Osteocyte (in vitro differentiated cells): ENCODE results near the gene ANTXR1. TPM values are rescaled to one million over a fixed set of nuclear protein-coding genes. Genes with fewer than 3 reads are reported as not detected.

Source experiments
- DNase-seq: peaks from one replicate; pipeline ENCODE4 v3.0.0; 2021; ENCODE audit warnings: mixed read lengths; ENCODE audit not compliant: unreplicated experiment; ENCODE audit errors: extremely low spot score
- H3K27ac Mint-ChIP-seq: one replicate; pipeline ENCODE4 v1.8.0; 2021; ENCODE audit warnings: mild to moderate bottlenecking, mixed read lengths; ENCODE audit not compliant: unreplicated experiment
- H3K27me3 Mint-ChIP-seq: one replicate; pipeline ENCODE4 v1.8.0; 2021; ENCODE audit warnings: mixed read lengths; ENCODE audit not compliant: unreplicated experiment
- H3K36me3 Mint-ChIP-seq: one replicate; pipeline ENCODE4 v1.8.0; 2021; ENCODE audit warnings: mixed read lengths; ENCODE audit not compliant: unreplicated experiment
- H3K4me1 Mint-ChIP-seq: one replicate; pipeline ENCODE4 v1.8.0; 2021; ENCODE audit warnings: mixed read lengths; ENCODE audit not compliant: unreplicated experiment
- H3K4me3 Mint-ChIP-seq: one replicate; pipeline ENCODE4 v1.8.0; 2021; ENCODE audit warnings: mild to moderate bottlenecking, moderate library complexity, mixed read lengths; ENCODE audit not compliant: unreplicated experiment
- H3K9me3 Mint-ChIP-seq: one replicate; pipeline ENCODE4 v1.8.0; 2021; ENCODE audit warnings: mixed read lengths; ENCODE audit not compliant: unreplicated experiment
- total RNA-seq: library from RNA; stranded (reverse); gene quantifications from 2 replicates; pipeline ENCODE4 v1.2.1, GENCODE V29; 2021
- TF ChIP-seq, protein P1 (sequence below): fragments of 200-600 bp; sonication (generic); IDR thresholded peaks from 2 replicates; pipeline ENCODE4 v1.5.0; 2021; ENCODE audit warnings: antibody characterized with exemption, mild to moderate bottlenecking, moderate library complexity

The ANTXR1 gene
- total RNA-seq, 1 donor from 2014 or later: 144 TPM

DNA sequence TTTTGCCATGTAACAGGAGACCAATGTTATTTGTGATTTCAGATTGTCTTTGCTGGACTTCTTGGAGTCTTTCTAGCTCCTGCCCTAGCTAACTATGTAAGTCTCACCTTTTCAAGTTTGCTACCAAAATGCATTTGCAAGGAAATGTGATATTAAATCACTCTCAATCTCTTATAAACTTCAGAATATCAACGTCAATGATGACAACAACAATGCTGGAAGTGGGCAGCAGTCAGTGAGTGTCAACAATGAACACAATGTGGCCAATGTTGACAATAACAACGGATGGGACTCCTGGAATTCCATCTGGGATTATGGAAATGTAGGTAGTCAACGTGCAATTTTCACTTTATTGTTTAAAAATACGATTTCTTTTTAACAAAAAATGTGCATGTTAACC lies 35.5 kb upstream of the ANTXR1 start:
- Mint-ChIP-seq H3K27ac (no peak overlapping the region), H3K4me1 (peaks cover 17% of the 10 kb centered on the region), H3K36me3 (no peaks in the 10 kb centered on the region)

DNA sequence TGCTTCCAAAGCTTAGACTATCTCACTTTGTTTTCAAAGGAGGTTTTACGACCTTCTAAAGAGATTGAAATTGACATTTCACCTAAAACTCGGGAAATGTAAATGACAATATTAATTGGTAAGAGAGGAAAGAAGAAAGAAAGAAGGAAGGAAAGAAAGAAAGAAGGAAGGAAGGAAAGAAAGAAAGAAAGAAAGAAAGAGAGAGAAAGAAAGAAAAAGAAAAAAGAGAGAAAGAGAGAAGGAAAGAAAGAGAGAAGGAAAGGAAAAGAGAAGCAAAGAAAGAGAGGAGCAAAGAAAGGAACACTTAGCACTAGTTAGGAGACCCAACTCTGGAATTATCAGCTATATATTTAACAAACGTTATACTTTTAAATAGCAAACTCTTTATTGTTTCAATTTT lies 34.9 kb upstream of the ANTXR1 start:
- no peak for DNase-seq
- Mint-ChIP-seq H3K27ac (no peak overlapping the region), H3K9me3 (no peaks in the 10 kb centered on the region), H3K27me3 (peaks cover 4% of the 10 kb centered on the region), H3K36me3 (no peaks in the 10 kb centered on the region), H3K4me3 (no peak overlapping the region), H3K4me1 (peaks cover 12% of the 10 kb centered on the region)
- TF ChIP-seq, protein P1, sequence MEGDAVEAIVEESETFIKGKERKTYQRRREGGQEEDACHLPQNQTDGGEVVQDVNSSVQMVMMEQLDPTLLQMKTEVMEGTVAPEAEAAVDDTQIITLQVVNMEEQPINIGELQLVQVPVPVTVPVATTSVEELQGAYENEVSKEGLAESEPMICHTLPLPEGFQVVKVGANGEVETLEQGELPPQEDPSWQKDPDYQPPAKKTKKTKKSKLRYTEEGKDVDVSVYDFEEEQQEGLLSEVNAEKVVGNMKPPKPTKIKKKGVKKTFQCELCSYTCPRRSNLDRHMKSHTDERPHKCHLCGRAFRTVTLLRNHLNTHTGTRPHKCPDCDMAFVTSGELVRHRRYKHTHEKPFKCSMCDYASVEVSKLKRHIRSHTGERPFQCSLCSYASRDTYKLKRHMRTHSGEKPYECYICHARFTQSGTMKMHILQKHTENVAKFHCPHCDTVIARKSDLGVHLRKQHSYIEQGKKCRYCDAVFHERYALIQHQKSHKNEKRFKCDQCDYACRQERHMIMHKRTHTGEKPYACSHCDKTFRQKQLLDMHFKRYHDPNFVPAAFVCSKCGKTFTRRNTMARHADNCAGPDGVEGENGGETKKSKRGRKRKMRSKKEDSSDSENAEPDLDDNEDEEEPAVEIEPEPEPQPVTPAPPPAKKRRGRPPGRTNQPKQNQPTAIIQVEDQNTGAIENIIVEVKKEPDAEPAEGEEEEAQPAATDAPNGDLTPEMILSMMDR: no peak

More for the DNA sequence above, 35.5 kb upstream of the ANTXR1 start:
- peaks cover 4% of the 10 kb centered on the region for H3K27me3 Mint-ChIP-seq
- DNase-seq: no peak
- TF ChIP-seq, protein P1: no peak
- no peak overlapping the region for H3K4me3 Mint-ChIP-seq
- no peaks in the 10 kb centered on the region for H3K9me3 Mint-ChIP-seq

DNA sequence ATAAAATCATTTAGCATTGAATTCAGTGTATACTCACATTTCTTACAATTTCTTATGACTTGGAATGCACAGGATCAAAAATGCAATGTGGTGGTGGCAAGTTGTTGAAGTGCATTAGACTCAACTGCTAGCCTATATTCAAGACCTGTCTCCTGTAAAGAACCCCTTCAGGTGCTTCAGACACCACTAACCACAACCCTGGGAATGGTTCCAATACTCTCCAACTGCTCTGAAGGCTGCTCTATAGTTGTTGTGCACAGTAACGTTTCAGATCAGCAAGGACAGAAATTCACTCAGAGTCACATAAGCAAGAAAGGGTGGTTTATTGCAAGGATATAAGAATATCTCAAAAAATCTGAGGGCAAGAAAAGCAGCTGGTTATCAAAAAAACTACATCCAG lies 32.0 kb upstream of the ANTXR1 start:
- peaks cover 4% of the 10 kb centered on the region for H3K27me3 Mint-ChIP-seq
- TF ChIP-seq, protein P1: no peak
- no peak for DNase-seq
- H3K27ac Mint-ChIP-seq: no peak overlapping the region
- H3K4me3 Mint-ChIP-seq: no peak overlapping the region
- H3K4me1 Mint-ChIP-seq: no peaks in the 10 kb centered on the region
- H3K36me3 Mint-ChIP-seq: no peaks in the 10 kb centered on the region
- no peaks in the 10 kb centered on the region for H3K9me3 Mint-ChIP-seq

DNA sequence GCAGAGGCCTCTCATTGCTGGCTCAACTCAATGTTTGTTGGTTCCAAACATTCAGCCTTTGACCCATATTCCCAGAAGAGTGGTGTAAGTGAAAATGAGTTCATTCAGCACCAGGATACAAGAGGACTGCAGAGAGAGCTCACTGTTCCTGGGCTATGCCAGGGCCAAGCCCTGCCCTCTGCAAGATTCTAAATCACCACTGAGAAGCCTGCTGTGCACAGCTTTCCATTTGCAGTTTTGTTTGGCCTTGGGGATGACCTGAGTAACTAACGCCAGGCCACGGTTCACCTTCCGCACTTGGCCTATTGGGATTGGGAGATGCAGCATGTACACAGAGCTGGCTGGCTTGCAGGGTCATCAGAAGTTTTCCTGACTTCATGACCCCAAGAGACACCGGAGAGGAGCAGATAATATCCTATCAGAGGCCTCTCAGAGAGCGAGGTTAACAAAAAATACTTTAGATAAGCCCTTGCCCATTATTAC lies 25.9 kb upstream of the ANTXR1 start:
- H3K36me3 Mint-ChIP-seq: no peaks in the 10 kb centered on the region
- no peaks in the 10 kb centered on the region for H3K4me1 Mint-ChIP-seq
- TF ChIP-seq, protein P1: no peak
- H3K4me3 Mint-ChIP-seq: no peak overlapping the region
- no peak overlapping the region for H3K27ac Mint-ChIP-seq
- no peaks in the 10 kb centered on the region for H3K27me3 Mint-ChIP-seq
- no peak for DNase-seq
- H3K9me3 Mint-ChIP-seq: no peaks in the 10 kb centered on the region

DNA sequence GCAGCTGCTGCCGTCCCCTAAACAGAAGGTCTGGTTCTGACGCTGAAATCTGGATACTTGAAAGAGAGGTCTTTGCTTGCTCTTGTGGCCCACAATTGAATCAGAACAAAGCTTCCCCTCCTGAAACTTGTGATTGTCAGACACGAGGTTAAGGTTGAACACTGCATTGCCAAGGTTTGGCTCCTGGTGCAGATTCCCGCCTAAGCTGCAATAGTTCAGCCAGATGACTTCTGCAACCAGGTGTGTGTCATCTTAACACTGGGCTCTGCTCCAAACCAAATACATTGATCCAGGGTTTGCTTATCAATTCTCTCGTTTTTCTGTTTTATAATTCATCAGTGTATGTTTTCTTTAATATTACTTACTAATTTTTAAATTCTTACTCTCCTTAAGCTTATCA lies 23.9 kb upstream of the ANTXR1 start:
- H3K4me3 Mint-ChIP-seq: no peak overlapping the region
- no peak overlapping the region for H3K27ac Mint-ChIP-seq
- H3K9me3 Mint-ChIP-seq: no peaks in the 10 kb centered on the region
- no peaks in the 10 kb centered on the region for H3K36me3 Mint-ChIP-seq
- no peaks in the 10 kb centered on the region for H3K4me1 Mint-ChIP-seq
- no peak for DNase-seq
- no peaks in the 10 kb centered on the region for H3K27me3 Mint-ChIP-seq
- TF ChIP-seq, protein P1: no peak
